Measurements from ENCODE around the gene RAPGEF5. TPM values are rescaled to one million over a fixed set of nuclear protein-coding genes. Genes with fewer than 3 reads are reported as not detected.

RAPGEF5 gene
- total RNA-seq, 1 donor from 2014 or later = 9.9 TPM

GRCh38 chr7:22323714-22324113 lies 33.2 kb downstream of the RAPGEF5 start:
- H3K4me1 Mint-ChIP-seq (ENCODE audit: low read depth) = peaks cover 5% of the 10 kb centered on the region
- no peak overlapping the region for H3K27ac Mint-ChIP-seq
- DNase-seq (ENCODE audit: low spot score, unreplicated experiment) = no peak
- TF ChIP-seq, protein P1, sequence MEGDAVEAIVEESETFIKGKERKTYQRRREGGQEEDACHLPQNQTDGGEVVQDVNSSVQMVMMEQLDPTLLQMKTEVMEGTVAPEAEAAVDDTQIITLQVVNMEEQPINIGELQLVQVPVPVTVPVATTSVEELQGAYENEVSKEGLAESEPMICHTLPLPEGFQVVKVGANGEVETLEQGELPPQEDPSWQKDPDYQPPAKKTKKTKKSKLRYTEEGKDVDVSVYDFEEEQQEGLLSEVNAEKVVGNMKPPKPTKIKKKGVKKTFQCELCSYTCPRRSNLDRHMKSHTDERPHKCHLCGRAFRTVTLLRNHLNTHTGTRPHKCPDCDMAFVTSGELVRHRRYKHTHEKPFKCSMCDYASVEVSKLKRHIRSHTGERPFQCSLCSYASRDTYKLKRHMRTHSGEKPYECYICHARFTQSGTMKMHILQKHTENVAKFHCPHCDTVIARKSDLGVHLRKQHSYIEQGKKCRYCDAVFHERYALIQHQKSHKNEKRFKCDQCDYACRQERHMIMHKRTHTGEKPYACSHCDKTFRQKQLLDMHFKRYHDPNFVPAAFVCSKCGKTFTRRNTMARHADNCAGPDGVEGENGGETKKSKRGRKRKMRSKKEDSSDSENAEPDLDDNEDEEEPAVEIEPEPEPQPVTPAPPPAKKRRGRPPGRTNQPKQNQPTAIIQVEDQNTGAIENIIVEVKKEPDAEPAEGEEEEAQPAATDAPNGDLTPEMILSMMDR (IDR thresholded peaks at IDR 0.05; ENCODE audit: unreplicated experiment) = no peak
- no peaks in the 10 kb centered on the region for H3K27me3 Mint-ChIP-seq
- H3K9me3 Mint-ChIP-seq (ENCODE audit: low read depth) = no peaks in the 10 kb centered on the region
- no peaks in the 10 kb centered on the region for H3K36me3 Mint-ChIP-seq (ENCODE audit: insufficient read depth)
- no peak overlapping the region for H3K4me3 Mint-ChIP-seq (ENCODE audit: low read depth)

- Mint-ChIP-seq H3K27me3 (no peaks in the 10 kb centered on the region), H3K9me3 (ENCODE audit: low read depth) (no peaks in the 10 kb centered on the region), H3K36me3 (ENCODE audit: insufficient read depth) (no peaks in the 10 kb centered on the region), H3K27ac (no peak overlapping the region), H3K4me1 (ENCODE audit: low read depth) (peaks cover 5% of the 10 kb centered on the region), H3K4me3 (ENCODE audit: low read depth) (no peak overlapping the region)
- TF ChIP-seq, protein P1 (IDR thresholded peaks at IDR 0.05; ENCODE audit: unreplicated experiment) = no peak
- no peak for DNase-seq (ENCODE audit: low spot score, unreplicated experiment)
These were observed 36.5 kb downstream of the RAPGEF5 start for GRCh38 chr7:22320416-22320815.

- TF ChIP-seq, protein P1 (IDR thresholded peaks at IDR 0.05; ENCODE audit: unreplicated experiment) = no peak
- Mint-ChIP-seq H3K4me1 (ENCODE audit: low read depth) (peaks cover 5% of the 10 kb centered on the region), H3K27ac (no peak overlapping the region), H3K27me3 (no peaks in the 10 kb centered on the region), H3K36me3 (ENCODE audit: insufficient read depth) (no peaks in the 10 kb centered on the region), H3K9me3 (ENCODE audit: low read depth) (no peaks in the 10 kb centered on the region), H3K4me3 (ENCODE audit: low read depth) (no peak overlapping the region)
- DNase-seq (ENCODE audit: low spot score, unreplicated experiment) = no peak
These were observed 37.2 kb downstream of the RAPGEF5 start for GRCh38 chr7:22319424-22320403.

- Mint-ChIP-seq H3K4me3 (ENCODE audit: low read depth) (no peak overlapping the region), H3K4me1 (ENCODE audit: low read depth) (peaks cover 5% of the 10 kb centered on the region), H3K27ac (no peak overlapping the region), H3K27me3 (no peaks in the 10 kb centered on the region), H3K9me3 (ENCODE audit: low read depth) (no peaks in the 10 kb centered on the region), H3K36me3 (ENCODE audit: insufficient read depth) (no peaks in the 10 kb centered on the region)
- TF ChIP-seq, protein P1 (IDR thresholded peaks at IDR 0.05; ENCODE audit: unreplicated experiment) = no peak
- DNase-seq (ENCODE audit: low spot score, unreplicated experiment) = no peak
These were observed 38.6 kb downstream of the RAPGEF5 start for GRCh38 chr7:22318376-22318775.

DNA sequence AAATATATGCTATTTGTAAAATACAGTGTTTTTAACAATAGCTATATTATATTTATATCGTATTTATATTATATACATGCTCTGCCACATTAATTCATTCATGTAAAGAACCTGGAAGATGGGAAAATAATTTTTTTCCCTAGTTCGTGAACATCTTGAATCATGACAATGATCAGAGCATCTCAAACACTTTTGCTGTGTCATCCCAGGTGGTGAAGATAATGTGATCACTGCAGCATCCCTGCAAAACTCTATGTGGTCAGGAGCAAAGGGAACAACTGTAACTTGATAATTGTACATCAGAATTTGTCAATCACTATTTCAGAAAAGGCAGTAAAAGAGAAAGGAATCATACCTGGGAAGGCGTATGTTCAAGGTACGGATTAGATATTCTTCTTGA lies 39.3 kb downstream of the RAPGEF5 start:
- Mint-ChIP-seq H3K4me3 (ENCODE audit: low read depth) (no peak overlapping the region), H3K27ac (no peak overlapping the region), H3K4me1 (ENCODE audit: low read depth) (peaks cover 5% of the 10 kb centered on the region), H3K27me3 (no peaks in the 10 kb centered on the region), H3K9me3 (ENCODE audit: low read depth) (no peaks in the 10 kb centered on the region), H3K36me3 (ENCODE audit: insufficient read depth) (no peaks in the 10 kb centered on the region)
- no peak for DNase-seq (ENCODE audit: low spot score, unreplicated experiment)
- TF ChIP-seq, protein P1 (IDR thresholded peaks at IDR 0.05; ENCODE audit: unreplicated experiment) = no peak

All from progenitor cell of endocrine pancreas (in vitro differentiated cells).